Measurements from ENCODE around the gene TNFRSF4. TPM values are rescaled to one million over a fixed set of nuclear protein-coding genes. Genes with fewer than 3 reads are reported as not detected.

TNFRSF4 gene
- total RNA-seq, 1 donor from 2014 or later: 7.7 TPM

GRCh38 chr1:1236176-1236763, 22.3 kb upstream of the TNFRSF4 start:
- H3K36me3 ChIP-seq: no peaks in the 10 kb centered on the region
- H3K9me3 ChIP-seq: no peaks in the 10 kb centered on the region
- no peak overlapping the region for H3K4me3 ChIP-seq
- ATAC-seq: no peak
- no peak overlapping the region for H3K27ac ChIP-seq
- peaks cover 8% of the 10 kb centered on the region for H3K4me1 ChIP-seq
- peaks cover 15% of the 10 kb centered on the region for H3K27me3 ChIP-seq
- intact Hi-C loops (cut with DNase I): no loop called here
- no peak for DNase-seq
- no peak for TF ChIP-seq CTCF (IDR thresholded peaks at IDR 0.05)

GRCh38 chr1:1235016-1235744, 21.2 kb upstream of the TNFRSF4 start:
- intact Hi-C loops (cut with DNase I): no loop called here
- Histone ChIP-seq H3K9me3 (no peaks in the 10 kb centered on the region), H3K27me3 (peaks cover 15% of the 10 kb centered on the region), H3K4me1 (peaks cover 15% of the 10 kb centered on the region), H3K27ac (no peak overlapping the region), H3K4me3 (no peak overlapping the region), H3K36me3 (no peaks in the 10 kb centered on the region)
- no peak for ATAC-seq
- TF ChIP-seq CTCF (IDR thresholded peaks at IDR 0.05): no peak
- no peak for DNase-seq

GRCh38 chr1:1234180-1234808, 20.3 kb upstream of the TNFRSF4 start:
- TF ChIP-seq CTCF (IDR thresholded peaks at IDR 0.05): no peak
- intact Hi-C loops (cut with DNase I): no loop called here
- Histone ChIP-seq H3K4me3 (no peak overlapping the region), H3K27me3 (peaks cover 7% of the 10 kb centered on the region), H3K9me3 (no peaks in the 10 kb centered on the region), H3K36me3 (no peaks in the 10 kb centered on the region), H3K4me1 (peaks cover 23% of the 10 kb centered on the region), H3K27ac (no peak overlapping the region)
- no peak for ATAC-seq
- no peak for DNase-seq

GRCh38 chr1:1233567-1233892, 19.6 kb upstream of the TNFRSF4 start:
- no peaks in the 10 kb centered on the region for H3K9me3 ChIP-seq
- H3K4me3 ChIP-seq: no peak overlapping the region
- intact Hi-C loops (cut with DNase I): no loop called here

More at GRCh38 chr1:1233567-1233892, 19.6 kb upstream of the TNFRSF4 start:
- Histone ChIP-seq H3K27ac (no peak overlapping the region), H3K27me3 (peaks cover 2% of the 10 kb centered on the region), H3K36me3 (peaks cover 6% of the 10 kb centered on the region), H3K4me1 (peaks cover 23% of the 10 kb centered on the region)
- no peak for TF ChIP-seq CTCF (IDR thresholded peaks at IDR 0.05)
- ATAC-seq: no peak
- DNase-seq: no peak
